ENCODE results near the gene CAPN1. TPM values are rescaled to one million over a fixed set of nuclear protein-coding genes. Genes with fewer than 3 reads are reported as not detected.

CAPN1 gene
- total and polyA plus RNA-seq, 2 of the 4 experiments (the other 2 are of a cell fraction), result 110 to 182 TPM

- H3K9me3 ChIP-seq (ENCODE audit: control insufficient read depth, insufficient read depth, low read length), result no peaks in the 10 kb centered on the region
- intact Hi-C loops (cut with micrococcal nuclease), result no loop called here
- H3K79me1 ChIP-seq (ENCODE audit: low read depth in 1 of 2, low read length in 2 of 2), result peaks cover 0 to 4% of the 10 kb centered on the region in 2 experiments; a peak in 1 of 4 replicates
- no TSS peak for BruUV-seq (replicated peaks)
- no peak overlapping the region for H2AK9ac ChIP-seq (replicated peaks; ENCODE audit: low read depth, low read length, poor library complexity)
- H4K20me1 ChIP-seq (ENCODE audit: insufficient read depth, low read length), result no peaks in the 10 kb centered on the region
- peaks cover 5% of the 10 kb centered on the region for H3K4me1 ChIP-seq (ENCODE audit: control insufficient read depth, insufficient read depth, low read length)
- H3K4me2 ChIP-seq (ENCODE audit: low read depth, low read length), result no peak overlapping the region
- no peak overlapping the region for H2BK20ac ChIP-seq (ENCODE audit: low read depth, low read length)
- POLR2A ChIA-PET (ENCODE audit: unreplicated experiment), result no interaction called here
- no peak overlapping the region for H2AK5ac ChIP-seq (ENCODE audit: low read depth, low read length)
- no peak overlapping the region for H2BK15ac ChIP-seq (ENCODE audit: low read depth, low read length)
- H3K9ac ChIP-seq (ENCODE audit: low read depth, low read length), result no peak overlapping the region
- H2BK5ac ChIP-seq (ENCODE audit: low read depth, low read length, poor library complexity, severe bottlenecking), result no peak overlapping the region
- no peak overlapping the region for H3K27ac ChIP-seq (ENCODE audit: insufficient read depth, low read length)
- H3K4ac ChIP-seq (ENCODE audit: low read depth, low read length), result no peak overlapping the region
- dilution Hi-C loops (cut with HindIII; ENCODE audit: low sequenced_read_pairs, unreplicated experiment), result no loop called here
- H3K14ac ChIP-seq (replicated peaks; ENCODE audit: low read depth, low read length), result no peak overlapping the region
- ATAC-seq (ENCODE audit: low read depth) (no peak), DNase-seq (no peak)
- peaks cover 4% of the 10 kb centered on the region; the same call in 1 of the 2 replicates for H3K9me1 ChIP-seq (ENCODE audit: insufficient read depth, low read length)
- no peaks in the 10 kb centered on the region for H3K27me3 ChIP-seq (ENCODE audit: control insufficient read depth, insufficient read depth, low read length)
- H4K5ac ChIP-seq (ENCODE audit: low read depth, low read length), result no peak overlapping the region
- no peak overlapping the region for H4K91ac ChIP-seq (ENCODE audit: insufficient read depth, low read depth, low read length)
- H3K18ac ChIP-seq (ENCODE audit: low read depth, low read length), result no peak overlapping the region
- CTCF ChIA-PET, result interaction anchor here (0.5 to 1.1 kb wide), 2 partner anchors 9 to 16 kb away, joined by 3 read pairs; no protein-coding TSS in a partner anchor
- no peak overlapping the region for H3K4me3 ChIP-seq (ENCODE audit: insufficient read depth, low read depth, low read length)
- in situ Hi-C loops (cut with MboI; ENCODE audit: low sequenced_read_pairs), result no loop called here
- H3K23ac ChIP-seq (ENCODE audit: low read depth, low read length), result no peak overlapping the region
- H2BK120ac ChIP-seq (ENCODE audit: low read depth, low read length), result no peak overlapping the region
- TF ChIP-seq CTCF (conservative IDR thresholded peaks at IDR 0.05; ENCODE audit: low read depth, low read length) (no peak), BHLHE40 (IDR thresholded peaks at IDR 0.05; ENCODE audit: low read depth, low read length) (no peak), MAZ (IDR thresholded peaks at IDR 0.05; ENCODE audit: borderline replicate concordance, low read depth, low read length) (no peak), ELK1 (IDR thresholded peaks at IDR 0.05; ENCODE audit: borderline replicate concordance, low read depth, low read length) (no peak), SMC3 (IDR thresholded peaks at IDR 0.05; ENCODE audit: low read depth, low read length) (no peak), POLR2A (IDR thresholded peaks at IDR 0.05; ENCODE audit: low read depth, low read length) (no peak), RFX5 (IDR thresholded peaks at IDR 0.05; ENCODE audit: low read depth, low read length) (no peak), USF2 (IDR thresholded peaks at IDR 0.05; ENCODE audit: low read depth, low read length) (no peak), RAD21 (IDR thresholded peaks at IDR 0.05; ENCODE audit: low read length) (no peak), FOS (IDR thresholded peaks at IDR 0.05; ENCODE audit: low read depth, low read length) (no peak), RCOR1 (IDR thresholded peaks at IDR 0.05; ENCODE audit: insufficient replicate concordance, low read length) (no peak)
- no peak overlapping the region for H2AFZ ChIP-seq (replicated peaks; ENCODE audit: low read length, poor library complexity)
- 72% methylated on average over 6 of the region's 16 CpGs; no CpG with 5 or more reads in 1 of the 2 experiments for WGBS, 2 experiments (ENCODE audit: extremely low coverage in 2 of 2, insufficient read length in 1 of 2)
- H3K36me3 ChIP-seq (ENCODE audit: control insufficient read depth, insufficient read depth, low read length), result peaks cover 21% of the 10 kb centered on the region
- no peak overlapping the region for H3K56ac ChIP-seq (ENCODE audit: extremely low read depth, insufficient read depth, low read length)
- no peak overlapping the region for H4K8ac ChIP-seq (ENCODE audit: low read depth in 2 of 2, low read length in 2 of 2)
Observed at GRCh38 chr11:65214212-65214845, 32.6 kb downstream of the CAPN1 start.
